ENCODE results near the gene DYNC1I1.

DYNC1I1 gene

DNA sequence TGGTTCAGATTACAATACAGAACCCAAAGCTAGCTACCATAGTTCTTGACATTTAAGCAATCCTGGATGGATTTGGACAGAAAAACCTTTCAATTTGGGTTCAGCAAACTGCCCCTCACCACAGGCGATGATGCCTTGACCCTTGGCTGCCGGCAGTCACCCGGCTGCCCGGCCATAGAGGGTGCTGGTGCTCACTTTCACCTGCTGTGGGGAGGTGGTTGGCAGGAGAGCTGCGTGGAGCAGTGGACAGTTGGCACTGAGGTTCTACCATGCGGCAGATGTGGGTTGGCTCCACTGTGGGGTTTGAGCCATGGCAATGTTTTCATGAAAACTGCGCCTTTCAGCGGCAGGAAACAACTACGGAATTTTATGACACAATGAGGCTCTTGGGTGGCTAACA lies 99.5 kb downstream of the DYNC1I1 start:
- Histone ChIP-seq H4K20me1 (ENCODE audit: low read depth, low read length) (no peaks in the 10 kb centered on the region), H3K9me2 (replicated peaks; ENCODE audit: insufficient read depth, low read length) (no peaks in the 10 kb centered on the region), H3K4me3 (ENCODE audit: insufficient read depth, low read length, poor library complexity, severe bottlenecking) (no peak overlapping the region), H3F3A (ENCODE audit: insufficient read depth) (no peaks in the 10 kb centered on the region), H3K27ac (ENCODE audit: low read depth, low read length) (no peak overlapping the region), H3K36me3 (ENCODE audit: low read length) (no peaks in the 10 kb centered on the region), H3K4me2 (ENCODE audit: low read depth, low read length, poor library complexity, severe bottlenecking) (no peak overlapping the region), H3K27me3 (ENCODE audit: low read length) (no peaks in the 10 kb centered on the region), H3K9ac (ENCODE audit: low read length) (no peak overlapping the region), H3K9me3 (ENCODE audit: insufficient read depth, low read length) (no peaks in the 10 kb centered on the region), H2AFZ (ENCODE audit: low read depth, low read length, severe bottlenecking) (no peak overlapping the region), H3K79me2 (ENCODE audit: insufficient read depth, low read length) (no peaks in the 10 kb centered on the region)
- no peak for TF ChIP-seq EZH2phosphoT487 (conservative IDR thresholded peaks at IDR 0.05; ENCODE audit: low read length)
- TF ChIP-seq, protein P1, sequence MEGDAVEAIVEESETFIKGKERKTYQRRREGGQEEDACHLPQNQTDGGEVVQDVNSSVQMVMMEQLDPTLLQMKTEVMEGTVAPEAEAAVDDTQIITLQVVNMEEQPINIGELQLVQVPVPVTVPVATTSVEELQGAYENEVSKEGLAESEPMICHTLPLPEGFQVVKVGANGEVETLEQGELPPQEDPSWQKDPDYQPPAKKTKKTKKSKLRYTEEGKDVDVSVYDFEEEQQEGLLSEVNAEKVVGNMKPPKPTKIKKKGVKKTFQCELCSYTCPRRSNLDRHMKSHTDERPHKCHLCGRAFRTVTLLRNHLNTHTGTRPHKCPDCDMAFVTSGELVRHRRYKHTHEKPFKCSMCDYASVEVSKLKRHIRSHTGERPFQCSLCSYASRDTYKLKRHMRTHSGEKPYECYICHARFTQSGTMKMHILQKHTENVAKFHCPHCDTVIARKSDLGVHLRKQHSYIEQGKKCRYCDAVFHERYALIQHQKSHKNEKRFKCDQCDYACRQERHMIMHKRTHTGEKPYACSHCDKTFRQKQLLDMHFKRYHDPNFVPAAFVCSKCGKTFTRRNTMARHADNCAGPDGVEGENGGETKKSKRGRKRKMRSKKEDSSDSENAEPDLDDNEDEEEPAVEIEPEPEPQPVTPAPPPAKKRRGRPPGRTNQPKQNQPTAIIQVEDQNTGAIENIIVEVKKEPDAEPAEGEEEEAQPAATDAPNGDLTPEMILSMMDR (IDR thresholded peaks at IDR 0.05; ENCODE audit: insufficient read depth, low read length, poor library complexity, severe bottlenecking) = no peak

DNA sequence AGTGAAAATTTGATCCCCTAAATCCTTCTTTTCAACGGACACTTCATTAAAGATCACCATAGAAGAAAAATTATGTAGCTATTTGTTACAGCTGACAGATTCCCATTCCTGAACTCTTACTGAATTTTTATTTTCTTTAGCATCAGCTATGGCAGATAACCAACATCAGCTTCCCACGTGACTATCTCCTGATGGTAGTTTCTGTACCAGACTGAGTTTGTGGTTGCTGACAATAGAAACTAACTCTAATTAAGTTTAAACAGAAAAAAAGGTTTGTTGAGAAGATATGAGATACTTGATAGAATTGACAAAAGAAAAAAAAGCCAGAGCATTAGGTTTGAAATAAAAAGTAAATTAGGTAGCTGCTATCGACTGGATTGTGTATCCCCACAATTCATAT lies 101.8 kb downstream of the DYNC1I1 start:
- no peaks in the 10 kb centered on the region for H3K9me2 ChIP-seq (replicated peaks; ENCODE audit: insufficient read depth, low read length)
- no peaks in the 10 kb centered on the region for H3K9me3 ChIP-seq (ENCODE audit: insufficient read depth, low read length)
- TF ChIP-seq, protein P1 (IDR thresholded peaks at IDR 0.05; ENCODE audit: insufficient read depth, low read length, poor library complexity, severe bottlenecking) = no peak
- H3K79me2 ChIP-seq (ENCODE audit: insufficient read depth, low read length) = no peaks in the 10 kb centered on the region
- no peaks in the 10 kb centered on the region for H3K27me3 ChIP-seq (ENCODE audit: low read length)
- H3K9ac ChIP-seq (ENCODE audit: low read length) = no peak overlapping the region
- no peak overlapping the region for H3K4me2 ChIP-seq (ENCODE audit: low read depth, low read length, poor library complexity, severe bottlenecking)
- no peaks in the 10 kb centered on the region for H3K36me3 ChIP-seq (ENCODE audit: low read length)
- H4K20me1 ChIP-seq (ENCODE audit: low read depth, low read length) = no peaks in the 10 kb centered on the region
- H3K4me3 ChIP-seq (ENCODE audit: insufficient read depth, low read length, poor library complexity, severe bottlenecking) = no peak overlapping the region
- H3K27ac ChIP-seq (ENCODE audit: low read depth, low read length) = no peak overlapping the region
- no peak overlapping the region for H2AFZ ChIP-seq (ENCODE audit: low read depth, low read length, severe bottlenecking)
- no peaks in the 10 kb centered on the region for H3F3A ChIP-seq (ENCODE audit: insufficient read depth)

DNA sequence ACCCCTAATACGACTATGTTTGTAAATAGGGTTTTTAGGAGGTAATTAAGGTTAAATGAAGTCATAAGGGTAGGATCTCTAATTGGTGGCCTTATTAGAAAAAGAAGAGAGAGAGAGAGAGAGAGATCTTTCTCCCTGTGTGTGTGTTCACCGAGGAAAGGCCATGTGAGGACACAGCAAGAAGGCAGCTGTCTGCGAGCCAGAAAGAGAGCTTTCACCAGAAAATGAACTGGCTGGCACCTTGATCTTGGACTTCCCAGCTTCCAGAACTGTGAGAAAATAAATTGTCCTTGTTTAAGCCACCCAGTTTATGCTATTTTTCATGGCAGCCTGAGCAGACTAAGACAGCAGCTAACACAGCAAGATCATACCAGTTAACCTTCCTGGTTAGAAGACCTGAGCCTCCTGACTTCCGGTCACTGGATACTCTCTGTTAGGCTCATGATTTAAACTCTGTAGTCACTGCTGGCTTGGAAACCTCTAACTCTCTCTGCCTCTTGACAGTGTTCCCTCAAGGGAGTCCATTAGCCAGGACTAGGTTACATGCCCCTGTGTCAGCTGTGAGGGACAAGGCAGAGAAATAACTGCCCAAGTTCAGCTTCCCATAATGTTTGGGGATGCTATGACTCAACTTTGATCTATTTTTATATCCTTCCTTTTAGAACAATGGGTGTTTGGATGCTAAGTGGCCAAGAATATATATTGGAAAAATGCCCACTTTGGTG lies 102.3 kb downstream of the DYNC1I1 start:
- Histone ChIP-seq H3K9me2 (replicated peaks; ENCODE audit: insufficient read depth, low read length) (no peaks in the 10 kb centered on the region), H3K9me3 (ENCODE audit: insufficient read depth, low read length) (no peaks in the 10 kb centered on the region), H3K9ac (ENCODE audit: low read length) (no peak overlapping the region), H3K36me3 (ENCODE audit: low read length) (no peaks in the 10 kb centered on the region), H3K4me3 (ENCODE audit: insufficient read depth, low read length, poor library complexity, severe bottlenecking) (no peak overlapping the region), H3K79me2 (ENCODE audit: insufficient read depth, low read length) (no peaks in the 10 kb centered on the region), H3K27ac (ENCODE audit: low read depth, low read length) (no peak overlapping the region), H3F3A (ENCODE audit: insufficient read depth) (no peaks in the 10 kb centered on the region), H3K27me3 (ENCODE audit: low read length) (no peaks in the 10 kb centered on the region), H3K4me2 (ENCODE audit: low read depth, low read length, poor library complexity, severe bottlenecking) (no peak overlapping the region), H2AFZ (ENCODE audit: low read depth, low read length, severe bottlenecking) (no peak overlapping the region), H4K20me1 (ENCODE audit: low read depth, low read length) (no peaks in the 10 kb centered on the region)
- TF ChIP-seq, protein P1 (IDR thresholded peaks at IDR 0.05; ENCODE audit: insufficient read depth, low read length, poor library complexity, severe bottlenecking) = no peak
- no peak for TF ChIP-seq EZH2phosphoT487 (conservative IDR thresholded peaks at IDR 0.05; ENCODE audit: low read length)
